ENCODE measurements around the gene NAA15.

NAA15 gene

DNA sequence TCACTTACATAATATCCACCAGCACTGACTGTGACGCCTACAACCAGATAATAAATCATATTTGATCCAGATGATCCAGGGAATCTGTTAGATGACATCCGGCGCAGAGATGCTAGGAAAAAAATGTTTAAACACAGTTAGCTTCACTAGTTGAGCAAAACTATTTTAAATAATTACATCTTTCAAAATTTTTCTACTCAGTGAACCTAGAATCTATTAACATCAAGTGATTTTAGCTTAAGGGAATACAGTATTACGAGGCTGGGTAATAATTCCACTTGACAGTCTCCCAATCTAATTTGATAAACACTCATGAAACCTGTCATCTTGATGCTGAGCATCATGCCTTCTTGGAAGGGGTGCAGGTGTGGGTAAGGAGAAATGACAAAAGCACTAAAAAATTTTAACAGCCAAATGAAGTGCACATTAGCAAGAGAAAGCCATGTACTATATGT lies 26.0 kb upstream of the NAA15 start:
- Histone ChIP-seq H3K36me3 (ENCODE audit: control insufficient read depth, insufficient read depth, low read length, severe bottlenecking) (no peaks in the 10 kb centered on the region), H3K4me3 (ENCODE audit: low read length) (no peak overlapping the region), H3K9me3 (ENCODE audit: control insufficient read depth, low read length) (no peaks in the 10 kb centered on the region), H3K27me3 (replicated peaks; ENCODE audit: control insufficient read depth, insufficient read depth, low read length) (peaks cover 13% of the 10 kb centered on the region), H3K4me1 (ENCODE audit: control insufficient read depth, insufficient read depth, low read length) (no peaks in the 10 kb centered on the region), H3K9ac (ENCODE audit: low read length) (no peak overlapping the region)
- DNase-seq (ENCODE audit: low read depth): no peak

DNA sequence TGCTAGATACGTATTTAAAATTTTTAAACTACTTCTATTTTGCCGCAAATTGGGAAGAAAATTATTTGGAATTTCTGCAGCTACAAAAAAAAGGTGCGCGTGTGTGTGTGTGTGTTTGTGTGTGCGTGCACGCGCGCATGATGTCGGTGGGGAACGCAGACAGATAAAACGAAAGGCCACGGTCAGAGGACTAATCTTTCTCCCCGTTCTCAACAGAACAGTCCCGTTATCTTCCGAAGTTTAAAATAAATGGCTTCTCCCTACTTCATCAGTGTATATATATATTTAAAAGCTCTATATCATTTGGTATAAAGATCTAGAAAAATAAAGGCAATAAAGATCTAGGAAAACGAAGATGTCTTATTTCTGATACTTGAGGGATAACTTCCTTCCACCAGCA lies 22.8 kb upstream of the NAA15 start:
- H3K4me3 ChIP-seq (ENCODE audit: low read length): no peak overlapping the region
- DNase-seq (ENCODE audit: low read depth): no peak
- H3K36me3 ChIP-seq (ENCODE audit: control insufficient read depth, insufficient read depth, low read length, severe bottlenecking): no peaks in the 10 kb centered on the region
- no peaks in the 10 kb centered on the region for H3K9me3 ChIP-seq (ENCODE audit: control insufficient read depth, low read length)
- peaks cover 13% of the 10 kb centered on the region for H3K27me3 ChIP-seq (replicated peaks; ENCODE audit: control insufficient read depth, insufficient read depth, low read length)
- H3K9ac ChIP-seq (ENCODE audit: low read length): no peak overlapping the region
- no peaks in the 10 kb centered on the region for H3K4me1 ChIP-seq (ENCODE audit: control insufficient read depth, insufficient read depth, low read length)

DNA sequence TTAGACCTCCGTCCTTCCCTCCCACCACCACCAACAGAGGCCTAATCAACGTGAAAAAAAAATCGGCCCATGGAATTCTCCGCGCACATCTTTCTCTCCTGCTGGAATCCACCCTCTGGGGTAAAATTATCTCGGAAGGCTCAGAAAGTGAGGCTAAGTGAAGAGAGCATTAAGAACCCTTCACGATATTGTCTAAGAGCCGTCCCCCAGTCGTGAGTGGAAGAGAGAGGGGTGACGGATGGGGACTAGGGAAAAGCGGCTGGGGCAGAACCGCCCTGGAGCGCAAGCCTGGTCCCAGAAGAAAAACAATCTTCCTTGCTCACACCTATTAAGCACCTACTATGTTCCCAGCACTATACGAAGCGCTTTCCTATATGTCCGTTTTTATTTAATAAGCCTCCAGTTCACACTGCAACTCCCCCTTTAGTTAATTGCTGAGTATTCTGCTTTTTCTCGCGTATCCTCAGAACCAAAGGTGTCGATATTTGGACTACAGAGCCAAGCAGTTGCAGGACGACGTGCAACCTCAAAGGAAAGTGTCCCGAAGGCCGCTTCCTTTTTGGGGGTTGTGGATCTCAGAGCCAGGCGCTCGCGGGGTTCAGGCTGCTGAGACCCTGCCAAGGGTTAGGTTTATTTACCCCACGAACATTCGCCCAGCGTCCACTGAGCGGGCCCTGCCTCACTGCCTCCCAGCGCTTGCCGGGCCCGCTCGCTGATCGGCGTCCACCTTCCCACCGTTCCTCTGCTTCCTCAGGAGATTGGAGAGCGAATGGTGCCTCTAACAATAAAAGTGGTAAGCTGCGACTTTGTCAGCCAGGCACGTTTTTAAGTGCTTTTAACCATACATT lies 22.2 kb upstream of the NAA15 start:
- DNase-seq (ENCODE audit: low read depth): peak; percentile 65
- Histone ChIP-seq H3K9ac (ENCODE audit: low read length) (peak overlapping the region; percentile 52), H3K36me3 (ENCODE audit: control insufficient read depth, insufficient read depth, low read length, severe bottlenecking) (no peaks in the 10 kb centered on the region), H3K27me3 (replicated peaks; ENCODE audit: control insufficient read depth, insufficient read depth, low read length) (peaks cover 13% of the 10 kb centered on the region), H3K4me3 (ENCODE audit: low read length) (peak overlapping the region; percentile 77), H3K9me3 (ENCODE audit: control insufficient read depth, low read length) (no peaks in the 10 kb centered on the region), H3K4me1 (ENCODE audit: control insufficient read depth, insufficient read depth, low read length) (no peaks in the 10 kb centered on the region)

GRCh38 chr4:139279760-139280620 lies 21.3 kb upstream of the NAA15 start, which contains the start of gene MGARP:
TSS of gene MGARP (minus strand) at chr4:139280225. CDS start at chr4:139280158, 67 bp downstream.
- Histone ChIP-seq H3K36me3 (ENCODE audit: control insufficient read depth, insufficient read depth, low read length, severe bottlenecking) (no peaks in the 10 kb centered on the region), H3K27me3 (replicated peaks; ENCODE audit: control insufficient read depth, insufficient read depth, low read length) (peaks cover 13% of the 10 kb centered on the region), H3K4me3 (ENCODE audit: low read length) (peak within 1 kb of the TSS; percentile 77), H3K9me3 (ENCODE audit: control insufficient read depth, low read length) (no peaks in the 10 kb centered on the region), H3K4me1 (ENCODE audit: control insufficient read depth, insufficient read depth, low read length) (no peaks in the 10 kb centered on the region), H3K9ac (ENCODE audit: low read length) (peak within 1 kb of the TSS; percentile 52)
- DNase-seq (ENCODE audit: low read depth): peak; percentile 83

GRCh38 chr4:139282065-139282720 lies 19.1 kb upstream of the NAA15 start:
- Histone ChIP-seq H3K9ac (ENCODE audit: low read length) (no peak overlapping the region), H3K4me1 (ENCODE audit: control insufficient read depth, insufficient read depth, low read length) (no peaks in the 10 kb centered on the region), H3K4me3 (ENCODE audit: low read length) (no peak overlapping the region), H3K36me3 (ENCODE audit: control insufficient read depth, insufficient read depth, low read length, severe bottlenecking) (no peaks in the 10 kb centered on the region), H3K9me3 (ENCODE audit: control insufficient read depth, low read length) (no peaks in the 10 kb centered on the region), H3K27me3 (replicated peaks; ENCODE audit: control insufficient read depth, insufficient read depth, low read length) (peaks cover 13% of the 10 kb centered on the region)
- DNase-seq (ENCODE audit: low read depth): peak; percentile 49

DNA sequence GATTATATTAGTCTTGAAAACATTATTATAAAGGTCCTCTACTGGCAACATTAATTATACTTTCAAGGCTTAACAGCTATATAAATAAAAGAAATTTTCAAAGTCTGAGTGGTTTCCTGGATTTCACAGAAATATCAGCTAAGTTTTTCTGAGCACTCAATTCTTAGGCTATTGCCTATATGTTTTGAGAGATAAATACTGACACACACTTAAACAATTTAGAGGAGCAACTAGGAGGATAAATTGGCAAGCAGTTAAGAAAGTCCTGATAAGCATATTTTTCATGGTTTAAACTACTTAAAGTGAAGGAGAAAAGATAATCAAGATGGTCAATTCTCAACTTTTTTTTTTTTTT lies 18.6 kb upstream of the NAA15 start:
- Histone ChIP-seq H3K27me3 (replicated peaks; ENCODE audit: control insufficient read depth, insufficient read depth, low read length) (peaks cover 13% of the 10 kb centered on the region), H3K9me3 (ENCODE audit: control insufficient read depth, low read length) (no peaks in the 10 kb centered on the region), H3K36me3 (ENCODE audit: control insufficient read depth, insufficient read depth, low read length, severe bottlenecking) (no peaks in the 10 kb centered on the region), H3K4me1 (ENCODE audit: control insufficient read depth, insufficient read depth, low read length) (no peaks in the 10 kb centered on the region), H3K9ac (ENCODE audit: low read length) (no peak overlapping the region), H3K4me3 (ENCODE audit: low read length) (no peak overlapping the region)
- DNase-seq (ENCODE audit: low read depth): no peak

DNA sequence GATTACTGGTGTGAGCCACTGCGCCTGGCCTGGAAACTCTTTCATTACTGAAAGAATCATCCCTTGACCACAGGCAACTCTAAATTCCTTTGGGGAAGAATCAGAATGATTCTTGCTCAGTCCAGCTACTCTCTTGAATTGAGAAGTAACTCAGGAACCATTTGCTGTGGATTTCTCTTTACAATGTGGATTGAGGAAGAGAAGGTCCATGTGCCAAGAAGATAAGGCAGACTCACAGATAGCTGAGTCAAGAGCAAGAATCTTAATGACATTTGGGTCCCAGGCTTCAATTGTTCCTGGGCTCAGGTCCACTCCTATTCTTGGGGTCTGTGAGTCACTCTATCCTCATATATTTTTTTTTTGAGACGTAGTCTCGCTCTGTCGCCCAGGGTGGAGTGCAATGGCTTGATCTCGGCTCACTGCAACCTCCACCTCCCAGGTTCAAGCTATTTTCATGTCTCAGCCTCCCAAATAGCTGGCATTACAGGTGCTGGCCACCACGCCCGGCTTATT lies 15.1 kb upstream of the NAA15 start:
- Histone ChIP-seq H3K9me3 (ENCODE audit: control insufficient read depth, low read length) (no peaks in the 10 kb centered on the region), H3K36me3 (ENCODE audit: control insufficient read depth, insufficient read depth, low read length, severe bottlenecking) (peaks cover 17% of the 10 kb centered on the region), H3K9ac (ENCODE audit: low read length) (no peak overlapping the region), H3K4me1 (ENCODE audit: control insufficient read depth, insufficient read depth, low read length) (no peaks in the 10 kb centered on the region), H3K27me3 (replicated peaks; ENCODE audit: control insufficient read depth, insufficient read depth, low read length) (no peaks in the 10 kb centered on the region), H3K4me3 (ENCODE audit: low read length) (no peak overlapping the region)
- no peak for DNase-seq (ENCODE audit: low read depth)

DNA sequence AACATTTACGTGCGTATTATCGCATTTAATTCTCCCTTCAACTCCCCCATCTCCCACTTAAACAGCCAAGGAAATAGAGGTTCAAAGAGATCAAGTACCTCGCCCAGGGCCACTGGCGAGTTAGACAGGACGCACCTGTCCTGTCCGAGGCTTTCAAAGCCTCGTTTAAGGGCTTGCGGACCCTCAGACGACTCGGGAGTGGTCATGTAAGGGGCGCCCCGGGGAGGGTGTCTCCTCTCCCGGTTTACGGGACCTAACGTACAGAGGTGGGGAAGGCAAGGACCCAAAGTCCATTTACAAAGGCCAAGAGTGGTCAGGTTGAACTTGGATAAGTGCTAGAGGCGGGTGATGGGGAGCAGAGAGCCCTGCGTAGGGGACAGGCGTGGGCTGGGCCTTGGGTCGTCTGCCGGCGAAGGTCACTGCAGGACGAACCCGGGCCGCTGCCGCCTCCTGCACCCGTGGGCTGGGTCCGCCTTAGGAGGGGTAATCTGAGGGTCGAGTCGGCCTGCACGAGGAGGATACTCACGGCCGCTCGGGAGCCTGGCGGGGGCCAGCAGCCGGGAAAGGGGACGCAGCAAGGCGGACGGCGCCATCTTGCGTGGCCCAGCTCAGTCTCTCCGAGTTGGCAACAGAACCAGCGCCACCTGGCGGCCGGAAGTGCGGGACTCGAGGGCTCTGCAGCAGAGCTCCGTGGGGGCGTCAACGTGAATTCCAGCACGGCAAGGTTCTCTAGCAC lies 5.9 kb upstream of the NAA15 start:
- H3K36me3 ChIP-seq (ENCODE audit: control insufficient read depth, insufficient read depth, low read length, severe bottlenecking): peaks cover 25% of the 10 kb centered on the region
- H3K9me3 ChIP-seq (ENCODE audit: control insufficient read depth, low read length): no peaks in the 10 kb centered on the region
- H3K27me3 ChIP-seq (replicated peaks; ENCODE audit: control insufficient read depth, insufficient read depth, low read length): no peaks in the 10 kb centered on the region
- peaks cover 36% of the 10 kb centered on the region for H3K4me1 ChIP-seq (ENCODE audit: control insufficient read depth, insufficient read depth, low read length)
- H3K4me3 ChIP-seq (ENCODE audit: low read length): peak overlapping the region; percentile 98
- peak overlapping the region; percentile 95 for H3K9ac ChIP-seq (ENCODE audit: low read length)
- DNase-seq (ENCODE audit: low read depth): peak; percentile 99

- no peak for DNase-seq (ENCODE audit: low read depth)
- peaks cover 23% of the 10 kb centered on the region for H3K36me3 ChIP-seq (ENCODE audit: control insufficient read depth, insufficient read depth, low read length, severe bottlenecking)
- H3K9ac ChIP-seq (ENCODE audit: low read length): peak overlapping the region; percentile 95
- H3K4me3 ChIP-seq (ENCODE audit: low read length): peak overlapping the region; percentile 98
- no peaks in the 10 kb centered on the region for H3K9me3 ChIP-seq (ENCODE audit: control insufficient read depth, low read length)
- H3K27me3 ChIP-seq (replicated peaks; ENCODE audit: control insufficient read depth, insufficient read depth, low read length): no peaks in the 10 kb centered on the region
- H3K4me1 ChIP-seq (ENCODE audit: control insufficient read depth, insufficient read depth, low read length): peaks cover 36% of the 10 kb centered on the region
Measured at GRCh38 chr4:139295942-139296299, 5.4 kb upstream of the NAA15 start.

- Histone ChIP-seq H3K9me3 (ENCODE audit: control insufficient read depth, low read length) (no peaks in the 10 kb centered on the region), H3K4me1 (ENCODE audit: control insufficient read depth, insufficient read depth, low read length) (peaks cover 36% of the 10 kb centered on the region), H3K27me3 (replicated peaks; ENCODE audit: control insufficient read depth, insufficient read depth, low read length) (no peaks in the 10 kb centered on the region), H3K9ac (ENCODE audit: low read length) (no peak overlapping the region), H3K4me3 (ENCODE audit: low read length) (no peak overlapping the region), H3K36me3 (ENCODE audit: control insufficient read depth, insufficient read depth, low read length, severe bottlenecking) (peaks cover 15% of the 10 kb centered on the region)
- no peak for DNase-seq (ENCODE audit: low read depth)
Measured at GRCh38 chr4:139297001-139297410, 4.3 kb upstream of the NAA15 start.
